PC-3 (cell line): ENCODE data around the gene FBXO10. TPM values are rescaled to one million over a fixed set of nuclear protein-coding genes. Genes with fewer than 3 reads are reported as not detected.

Experiments
- ATAC-seq: fragments of 200-7000 bp; cut with Tn5 transposase; 2 replicates; pipeline ENCODE4 v1.9.1; 2020; ENCODE audit warnings: mild to moderate bottlenecking, moderate library complexity
- BruUV-seq: library from RNA; stranded (reverse); fragments of 400-500 nt; replicated peaks from 2 replicates; lab custom pipeline; 2021; lab: Mats Ljungman, UMichigan
- CTCF ChIA-PET: fragments of 300-600 bp; sonication (Branson Sonifier 250); formaldehyde crosslinking; loops from one replicate; lab custom pipeline; 2022; ENCODE audit warnings: antibody characterized with exemption; lab: Charles Lee
- POLR2A ChIA-PET: fragments of 300-600 bp; sonication (Branson Sonifier 250); formaldehyde crosslinking; loops from one replicate; lab custom pipeline; 2022; ENCODE audit warnings: antibody characterized with exemption; ENCODE audit not compliant: unreplicated experiment; lab: Charles Lee
- DNase-seq: peaks from one replicate; pipeline ENCODE4 v3.0.0-alpha.2; 2015
- H2AFZ ChIP-seq: fragments of 300-600 bp; sonication (generic); 2 replicates; pipeline ENCODE4 v1.6.0; 2016; ENCODE audit warnings: antibody characterized with exemption, low read length
- H3F3A ChIP-seq: fragments of 300-600 bp; sonication (generic); one replicate; pipeline ENCODE4 v1.6.0; 2017; ENCODE audit warnings: antibody characterized with exemption, low read length, control low read depth, mild to moderate bottlenecking; ENCODE audit not compliant: unreplicated experiment
- H3K27ac ChIP-seq: fragments of 300-600 bp; sonication (generic); 2 replicates; pipeline ENCODE4 v1.5.1; 2016; ENCODE audit warnings: mild to moderate bottlenecking, low read length
- H3K27me3 ChIP-seq: fragments of 300-600 bp; sonication (generic); 2 replicates; pipeline ENCODE4 v1.6.1; 2016; ENCODE audit warnings: low read length, mixed read lengths
- H3K36me3 ChIP-seq: fragments of 300-600 bp; sonication (generic); 2 replicates; pipeline ENCODE4 v1.6.1; 2016; ENCODE audit warnings: low read depth, mixed run types, low read length, mixed read lengths
- H3K4me1 ChIP-seq: fragments of 300-600 bp; sonication (generic); 2 replicates; pipeline ENCODE4 v1.5.1; 2016; ENCODE audit warnings: low read length; ENCODE audit not compliant: insufficient read depth
- H3K4me2 ChIP-seq: fragments of 300-600 bp; sonication (generic); 2 replicates; pipeline ENCODE4 v1.6.0; 2016; ENCODE audit warnings: low read length
- H3K4me3 ChIP-seq: fragments of 300-600 bp; sonication (generic); 2 replicates; pipeline ENCODE4 v1.5.1; 2016; ENCODE audit warnings: mild to moderate bottlenecking, low read length, mixed read lengths
- H3K79me2 ChIP-seq: fragments of 300-600 bp; sonication (generic); 2 replicates; pipeline ENCODE4 v1.6.1; 2017; ENCODE audit warnings: low read length, mixed read lengths
- H3K9ac ChIP-seq: fragments of 300-600 bp; sonication (generic); 2 replicates; pipeline ENCODE4 v1.6.0; 2016; ENCODE audit warnings: mild to moderate bottlenecking, low read length
- H3K9me2 ChIP-seq: fragments of 300-600 bp; sonication (generic); replicated peaks from 2 replicates; pipeline ENCODE4 v1.6.1; 2016; ENCODE audit warnings: mixed run types, low read length, mixed read lengths
- H3K9me3 ChIP-seq: fragments of 300-600 bp; sonication (generic); 2 replicates; pipeline ENCODE4 v1.6.1; 2016; ENCODE audit warnings: low read length, mixed read lengths
- H4K20me1 ChIP-seq: fragments of 300-600 bp; sonication (generic); 2 replicates; pipeline ENCODE4 v1.6.1; 2016; ENCODE audit warnings: low read length, mixed read lengths
- EZH2 ChIP-seq: fragments of 300-600 bp; sonication (generic); IDR thresholded peaks from one replicate; pipeline ENCODE4 v1.6.1; 2017; ENCODE audit warnings: antibody characterized with exemption, mild to moderate bottlenecking, low read length; ENCODE audit not compliant: unreplicated experiment
- EZH2phosphoT487 ChIP-seq: fragments of 300-600 bp; sonication (generic); IDR thresholded peaks from 2 replicates; pipeline ENCODE4 v1.6.1; 2018; ENCODE audit warnings: mild to moderate bottlenecking, antibody characterized with exemption, low read length, borderline replicate concordance
- intact Hi-C: fragments of 100-400 bp; cut with micrococcal nuclease; formaldehyde crosslinking; loops from 2 replicates; pipeline ENCODE4 v1.9.0; 2023
- total RNA-seq: library from RNA; depleted of rRNA; stranded (reverse); fragments of >200 nt; gene quantifications from 2 replicates; pipeline ENCODE4 v1.2.3, GENCODE V29; 2014
- TF ChIP-seq, protein P1 (sequence below): fragments of 300-600 bp; sonication (generic); conservative IDR thresholded peaks from 2 replicates; pipeline ENCODE4 v1.5.1; 2017; ENCODE audit warnings: antibody characterized with exemption, low read depth, mild to moderate bottlenecking, low read length

Gene FBXO10
- total RNA-seq, 1 experiment from 2014 or later, result 2.6 TPM

DNA sequence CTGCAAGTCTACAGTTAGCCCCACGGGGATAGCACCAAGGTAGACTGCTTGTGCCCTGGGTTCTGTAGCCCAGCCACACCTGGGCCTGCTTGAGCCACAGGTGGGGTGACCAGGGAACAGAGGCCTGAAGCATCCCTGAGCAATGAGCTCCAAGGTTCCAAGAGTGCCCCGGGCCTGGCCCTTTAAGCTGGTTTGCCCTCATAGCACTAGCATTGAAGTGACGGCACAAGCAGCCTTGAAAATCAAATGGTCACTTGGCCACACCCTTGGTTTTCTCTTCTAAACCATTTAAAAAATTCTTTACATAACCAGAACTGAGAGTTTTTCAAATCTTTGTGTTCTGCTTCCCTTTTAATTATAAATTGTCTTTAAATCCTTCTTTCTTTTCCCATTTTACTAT is 24.7 kb downstream of the FBXO10 start:
- TF ChIP-seq, protein P1, sequence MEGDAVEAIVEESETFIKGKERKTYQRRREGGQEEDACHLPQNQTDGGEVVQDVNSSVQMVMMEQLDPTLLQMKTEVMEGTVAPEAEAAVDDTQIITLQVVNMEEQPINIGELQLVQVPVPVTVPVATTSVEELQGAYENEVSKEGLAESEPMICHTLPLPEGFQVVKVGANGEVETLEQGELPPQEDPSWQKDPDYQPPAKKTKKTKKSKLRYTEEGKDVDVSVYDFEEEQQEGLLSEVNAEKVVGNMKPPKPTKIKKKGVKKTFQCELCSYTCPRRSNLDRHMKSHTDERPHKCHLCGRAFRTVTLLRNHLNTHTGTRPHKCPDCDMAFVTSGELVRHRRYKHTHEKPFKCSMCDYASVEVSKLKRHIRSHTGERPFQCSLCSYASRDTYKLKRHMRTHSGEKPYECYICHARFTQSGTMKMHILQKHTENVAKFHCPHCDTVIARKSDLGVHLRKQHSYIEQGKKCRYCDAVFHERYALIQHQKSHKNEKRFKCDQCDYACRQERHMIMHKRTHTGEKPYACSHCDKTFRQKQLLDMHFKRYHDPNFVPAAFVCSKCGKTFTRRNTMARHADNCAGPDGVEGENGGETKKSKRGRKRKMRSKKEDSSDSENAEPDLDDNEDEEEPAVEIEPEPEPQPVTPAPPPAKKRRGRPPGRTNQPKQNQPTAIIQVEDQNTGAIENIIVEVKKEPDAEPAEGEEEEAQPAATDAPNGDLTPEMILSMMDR, result no peak
- TF ChIP-seq EZH2phosphoT487 (no peak), EZH2 (no peak)
- intact Hi-C loops, result no loop called here
- no peaks in the 10 kb centered on the region for H3K9me2 ChIP-seq
- H2AFZ ChIP-seq, result no peak overlapping the region
- no peaks in the 10 kb centered on the region for H3F3A ChIP-seq
- H3K9ac ChIP-seq, result no peak overlapping the region
- CTCF ChIA-PET, result no interaction called here
- H3K4me3 ChIP-seq, result no peak overlapping the region
- H3K9me3 ChIP-seq, result no peaks in the 10 kb centered on the region
- no peaks in the 10 kb centered on the region for H3K36me3 ChIP-seq
- H3K4me2 ChIP-seq, result no peak overlapping the region
- H3K79me2 ChIP-seq, result no peaks in the 10 kb centered on the region
- BruUV-seq, result no TSS peak
- no peaks in the 10 kb centered on the region for H4K20me1 ChIP-seq
- POLR2A ChIA-PET, result no interaction called here
- no peaks in the 10 kb centered on the region for H3K4me1 ChIP-seq
- no peaks in the 10 kb centered on the region for H3K27me3 ChIP-seq
- H3K27ac ChIP-seq, result no peak overlapping the region
- no peak for DNase-seq
- ATAC-seq, result no peak

DNA sequence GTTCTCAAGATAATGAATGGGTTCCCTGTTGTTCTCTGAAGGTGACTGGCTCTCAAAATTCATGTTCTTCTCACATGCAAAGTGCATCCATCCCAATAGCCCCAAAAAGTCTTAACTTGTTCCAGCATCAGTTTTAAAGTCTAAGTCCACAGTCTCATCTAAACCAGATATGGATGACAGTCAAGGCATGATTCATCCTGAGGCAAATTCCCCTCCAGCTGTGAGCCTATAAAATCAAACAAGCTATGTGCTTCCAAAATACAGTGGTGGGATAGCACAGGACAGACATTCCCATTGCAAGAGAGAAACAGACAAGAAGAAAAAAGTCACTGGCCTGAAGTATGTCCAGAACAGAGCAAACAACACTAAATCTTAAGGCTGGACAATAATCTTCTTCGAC is 25.4 kb downstream of the FBXO10 start:
- Histone ChIP-seq H4K20me1 (no peaks in the 10 kb centered on the region), H2AFZ (no peak overlapping the region), H3F3A (no peaks in the 10 kb centered on the region), H3K9ac (no peak overlapping the region), H3K9me2 (no peaks in the 10 kb centered on the region), H3K27ac (no peak overlapping the region), H3K9me3 (no peaks in the 10 kb centered on the region), H3K4me1 (no peaks in the 10 kb centered on the region), H3K4me2 (no peak overlapping the region), H3K36me3 (no peaks in the 10 kb centered on the region), H3K27me3 (no peaks in the 10 kb centered on the region), H3K79me2 (no peaks in the 10 kb centered on the region), H3K4me3 (no peak overlapping the region)
- BruUV-seq, result no TSS peak
- POLR2A ChIA-PET, result no interaction called here
- no peak for TF ChIP-seq EZH2
- TF ChIP-seq EZH2phosphoT487, result no peak
- TF ChIP-seq, protein P1, result no peak
- DNase-seq (no peak), ATAC-seq (no peak)
- intact Hi-C loops, result no loop called here
- CTCF ChIA-PET, result no interaction called here

DNA sequence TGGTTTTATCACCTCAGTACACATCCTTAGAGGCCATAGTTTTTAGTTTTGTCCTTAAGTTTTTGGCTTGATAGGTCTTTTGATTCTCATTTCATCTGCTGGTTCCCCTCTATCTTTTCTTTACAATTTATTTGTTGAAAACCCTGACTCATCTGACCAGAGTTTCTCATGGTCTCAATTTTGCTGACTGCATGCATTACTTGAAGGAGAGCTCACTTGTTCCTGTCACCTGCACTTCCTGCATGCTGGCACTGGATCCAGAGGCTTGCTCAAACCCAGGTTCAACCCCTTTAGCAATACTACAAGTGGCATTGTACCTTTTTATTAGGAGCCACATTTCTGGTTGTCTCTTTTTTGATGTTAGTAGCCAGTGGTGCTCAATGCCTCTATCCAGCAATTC is 26.7 kb downstream of the FBXO10 start:
- BruUV-seq, result no TSS peak
- intact Hi-C loops, result no loop called here

More for the DNA sequence above, 26.7 kb downstream of the FBXO10 start:
- Histone ChIP-seq H3K36me3 (no peaks in the 10 kb centered on the region), H4K20me1 (no peaks in the 10 kb centered on the region), H3K9me3 (no peaks in the 10 kb centered on the region), H3K4me1 (no peaks in the 10 kb centered on the region), H3F3A (no peaks in the 10 kb centered on the region), H3K27ac (no peak overlapping the region), H2AFZ (no peak overlapping the region), H3K4me2 (no peak overlapping the region), H3K79me2 (no peaks in the 10 kb centered on the region), H3K9ac (no peak overlapping the region), H3K9me2 (no peaks in the 10 kb centered on the region), H3K4me3 (no peak overlapping the region), H3K27me3 (no peaks in the 10 kb centered on the region)
- DNase-seq (no peak), ATAC-seq (no peak)
- POLR2A ChIA-PET, result no interaction called here
- CTCF ChIA-PET, result no interaction called here
- no peak for TF ChIP-seq EZH2
- TF ChIP-seq, protein P1, result no peak
- TF ChIP-seq EZH2phosphoT487, result no peak
